GM12878 (cell line): ENCODE data around the gene CASP6. TPM values are rescaled to one million over a fixed set of nuclear protein-coding genes. Genes with fewer than 3 reads are reported as not detected.

Experiments used
- ATAC-seq: fragments of 200-7000 bp; cut with Tn5 transposase; 3 replicates; pipeline ENCODE4 v1.9.1; 2020; ENCODE audit warnings: mild to moderate bottlenecking, moderate library complexity
- BruUV-seq: library from RNA; stranded (reverse); fragments of 400-500 nt; replicated peaks from 2 replicates; lab custom pipeline; 2021; lab: Mats Ljungman, UMichigan
- CTCF ChIA-PET: fragments of 300-600 bp; sonication (Branson Sonifier 250); formaldehyde crosslinking; extraction: SDS; loops from one replicate; lab custom pipeline; 2021; ENCODE audit warnings: inconsistent platforms; lab: Yijun Ruan, JAX
- POLR2A ChIA-PET: fragments of 350-600 bp; formaldehyde crosslinking; extraction: SDS; loops from one replicate; lab custom pipeline; 2021; ENCODE audit warnings: inconsistent platforms; lab: Charles Lee
- RAD21 ChIA-PET: fragments of 300-600 bp; sonication (Branson Sonifier 250); formaldehyde crosslinking; loops from one replicate; lab custom pipeline; 2023; ENCODE audit warnings: antibody characterized with exemption; ENCODE audit not compliant: unreplicated experiment; lab: Charles Lee
- SMC1A ChIA-PET: fragments of 300-600 bp; sonication (Branson Sonifier 250); formaldehyde crosslinking; loops from one replicate; lab custom pipeline; 2023; ENCODE audit not compliant: unreplicated experiment, uncharacterized antibody; lab: Charles Lee
- DNase-seq: peaks from one replicate; pipeline ENCODE4 v3.0.0-alpha.2; 2011; ENCODE audit warnings: low read depth, low spot score
- FAIRE-seq: peaks from 3 replicates; lab custom pipeline; 2011; peaks lifted over from hg19 to GRCh38; lab: Jason Lieb, UNC
- H2AFZ ChIP-seq: 2 replicates; pipeline ENCODE4 v1.6.0; 2011; ENCODE audit warnings: low read depth, low read length, control low read depth; ENCODE audit not compliant: control insufficient read depth
- H3K27ac ChIP-seq: 2 replicates; pipeline ENCODE4 v1.5.1; 2011; ENCODE audit warnings: control low read depth; ENCODE audit not compliant: control insufficient read depth, insufficient read depth
- H3K27me3 ChIP-seq, 2 experiments: replicated peaks in 1 of 2; 2 replicates each; pipeline versions ENCODE4 v1.6.0 to v1.6.1; 2011; ENCODE audit warnings: low read length in 1 of 2; ENCODE audit not compliant: control insufficient read depth in 2 of 2, insufficient read depth in 2 of 2
- H3K36me3 ChIP-seq, 2 experiments: 2 replicates each; pipeline ENCODE4 v1.5.1; 2011; ENCODE audit warnings: low read length in 1 of 2; ENCODE audit not compliant: control insufficient read depth in 2 of 2, insufficient read depth in 2 of 2
- H3K4me1 ChIP-seq: 2 replicates; pipeline ENCODE4 v1.6.1; 2011; ENCODE audit warnings: mild to moderate bottlenecking, low read length, moderate library complexity, mixed read lengths; ENCODE audit not compliant: control insufficient read depth, insufficient read depth
- H3K4me2 ChIP-seq: 2 replicates; pipeline ENCODE4 v1.6.0; 2011; ENCODE audit warnings: control low read depth; ENCODE audit not compliant: control insufficient read depth, insufficient read depth
- H3K4me3 ChIP-seq: fragments of 200-600 bp; sonication (generic); 2 replicates; pipeline ENCODE4 v1.5.1; 2016
- H3K79me2 ChIP-seq: 2 replicates; pipeline ENCODE4 v1.6.0; 2011; ENCODE audit warnings: low read length; ENCODE audit not compliant: control insufficient read depth, insufficient read depth
- H3K9ac ChIP-seq: 2 replicates; pipeline ENCODE4 v1.8.0; 2011; ENCODE audit warnings: low read length, control low read depth, mixed read lengths; ENCODE audit not compliant: control insufficient read depth, insufficient read depth
- H3K9me3 ChIP-seq: replicated peaks from 3 replicates; pipeline ENCODE4 v1.5.1; 2011; ENCODE audit warnings: mild to moderate bottlenecking, low read length; ENCODE audit not compliant: control insufficient read depth, insufficient read depth
- H4K20me1 ChIP-seq: 2 replicates; pipeline ENCODE4 v1.6.0; 2011; ENCODE audit not compliant: control insufficient read depth, insufficient read depth
- GATAD2B ChIP-seq: fragments of 450-650 bp; conservative IDR thresholded peaks from 2 replicates; pipeline ENCODE4 v1.6.1; 2017; ENCODE audit warnings: low read depth, mild to moderate bottlenecking, moderate library complexity
- IRF4 ChIP-seq: IDR thresholded peaks from 2 replicates; pipeline ENCODE4 v1.6.1; 2011; ENCODE audit warnings: low read depth, low read length
- MXI1 ChIP-seq: fragments of 150-350 bp; IDR thresholded peaks from 2 replicates; pipeline ENCODE4 v1.6.1; 2011; ENCODE audit warnings: low read depth, mild to moderate bottlenecking, inconsistent platforms, low read length, improper control_type of control experiment
- POU2F2 ChIP-seq: IDR thresholded peaks from 3 replicates; pipeline ENCODE4 v1.6.1; 2011; ENCODE audit warnings: low read depth, mild to moderate bottlenecking, low read length, borderline replicate concordance
- RAD51 ChIP-seq: fragments of 450-650 bp; IDR thresholded peaks from 2 replicates; pipeline ENCODE4 v1.6.1; 2016; ENCODE audit warnings: moderate library complexity, mild to moderate bottlenecking, inconsistent platforms
- RBBP5 ChIP-seq: fragments of 200-600 bp; sonication (generic); conservative IDR thresholded peaks from 2 replicates; pipeline ENCODE4 v1.6.1; 2016
- SPI1 ChIP-seq: IDR thresholded peaks from 2 replicates; pipeline ENCODE4 v1.6.1; 2011; ENCODE audit warnings: low read depth, mild to moderate bottlenecking, low read length, moderate library complexity, borderline replicate concordance; ENCODE audit not compliant: insufficient read depth
- TARDBP ChIP-seq: IDR thresholded peaks from 2 replicates; pipeline ENCODE4 v1.6.1; 2016; ENCODE audit warnings: borderline replicate concordance
- ZZZ3 ChIP-seq: IDR thresholded peaks from 2 replicates; pipeline ENCODE4 v1.6.1; 2011; ENCODE audit warnings: low read depth; ENCODE audit not compliant: control insufficient read depth, insufficient read length
- in situ Hi-C: fragments of 300-500 bp; cut with MboI; formaldehyde crosslinking; loops from 9 replicates; pipeline ENCODE4 v1.14.3; 2018; ENCODE audit warnings: mixed read lengths
- intact Hi-C: fragments of 100-400 bp; cut with micrococcal nuclease; formaldehyde crosslinking; loops from one replicate; pipeline ENCODE4 v1.14.2; 2022; ENCODE audit not compliant: unreplicated experiment
- polyA plus RNA-seq, 11 experiments: library from polyadenylated mRNA; depleted of rRNA in 4 of 11; unstranded in 6 of 11; stranded (reverse) in 5 of 11; fragments of >200 nt; fragmentation: Nextera tagmentation in 4 of 11; fragmentation: Illumina TruSeq in 1 of 11; extraction: Ambion mirVana in 4 of 11; extraction: Trizol in 1 of 11; gene quantifications; 1 replicate in 1 of 11; 2 replicates in 10 of 11; pipeline versions ENCODE4 v1.2.1 to v1.2.3, GENCODE V29; 2011 to 2016; ENCODE audit warnings: inconsistent platforms in 2 of 11, missing spikeins in 2 of 11, low read depth in 1 of 11
- total RNA-seq, 4 experiments: library from RNA; depleted of rRNA in 3 of 4; stranded (reverse); fragments of >200 nt in 3 of 4; fragmentation: Illumina TruSeq in 1 of 4; extraction: Trizol in 1 of 4; gene quantifications; 2 replicates each; pipeline versions ENCODE4 v1.2.1 to v1.2.3, GENCODE V29; 2013 to 2021

Gene CASP6
- total and polyA plus RNA-seq, 10 of the 15 experiments (the other 5 are each of a cell fraction or from before 2014, with no cell fraction given): 20.0 to 66.8 (median 30.8) TPM

- TF ChIP-seq SPI1: no peak
- no peak for TF ChIP-seq IRF4
- TF ChIP-seq TARDBP: no peak
Observed at GRCh38 chr4:109723110-109723509, 19.9 kb upstream of the CASP6 start (continued).

GRCh38 chr4:109722357-109722756 lies 19.1 kb upstream of the CASP6 start:
- intact Hi-C loops (no loop called here), in situ Hi-C loops (no loop called here)
- no peaks in the 10 kb centered on the region for H3K36me3 ChIP-seq
- no peak overlapping the region for H3K4me3 ChIP-seq
- ChIA-PET SMC1A (no interaction called here), POLR2A (no interaction called here), CTCF (no interaction called here), RAD21 (no interaction called here)
- FAIRE-seq (no peak), DNase-seq (no peak), ATAC-seq (no peak)
- no peaks in the 10 kb centered on the region; the same call in 1 of the 2 replicates for H3K4me1 ChIP-seq
- H3K79me2 ChIP-seq: no peaks in the 10 kb centered on the region; the same call in 1 of the 2 replicates
- BruUV-seq: no TSS peak
- peaks cover 3% of the 10 kb centered on the region; the same call in 1 of the 3 replicates for H3K9me3 ChIP-seq
- no peak overlapping the region for H3K27ac ChIP-seq
- H2AFZ ChIP-seq: no peak overlapping the region
- no peaks in the 10 kb centered on the region for H4K20me1 ChIP-seq
- no peak overlapping the region for H3K4me2 ChIP-seq
- TF ChIP-seq GATAD2B (no peak), MXI1 (no peak), ZZZ3 (no peak), POU2F2 (no peak), RAD51 (no peak), RBBP5 (no peak)
- H3K27me3 ChIP-seq: no peaks in the 10 kb centered on the region
- no peak overlapping the region for H3K9ac ChIP-seq
